LNCaP clone FGC (cell line): ENCODE results near the gene TMEM88.

Experiments
- DNase-seq: peaks from one replicate; pipeline ENCODE4 v3.0.0-alpha.2; 2011; ENCODE audit warnings: low read depth
- H3K4me3 ChIP-seq: 2 replicates; pipeline ENCODE4 v1.5.1; 2011; ENCODE audit warnings: mild to moderate bottlenecking, low read depth, low read length, control low read depth
- CTCF ChIP-seq: IDR thresholded peaks from 2 replicates; pipeline ENCODE4 v1.5.1; 2012; ENCODE audit warnings: mild to moderate bottlenecking; ENCODE audit not compliant: control insufficient read depth, insufficient read depth; ENCODE audit errors: extremely low read depth

The TMEM88 gene

DNA sequence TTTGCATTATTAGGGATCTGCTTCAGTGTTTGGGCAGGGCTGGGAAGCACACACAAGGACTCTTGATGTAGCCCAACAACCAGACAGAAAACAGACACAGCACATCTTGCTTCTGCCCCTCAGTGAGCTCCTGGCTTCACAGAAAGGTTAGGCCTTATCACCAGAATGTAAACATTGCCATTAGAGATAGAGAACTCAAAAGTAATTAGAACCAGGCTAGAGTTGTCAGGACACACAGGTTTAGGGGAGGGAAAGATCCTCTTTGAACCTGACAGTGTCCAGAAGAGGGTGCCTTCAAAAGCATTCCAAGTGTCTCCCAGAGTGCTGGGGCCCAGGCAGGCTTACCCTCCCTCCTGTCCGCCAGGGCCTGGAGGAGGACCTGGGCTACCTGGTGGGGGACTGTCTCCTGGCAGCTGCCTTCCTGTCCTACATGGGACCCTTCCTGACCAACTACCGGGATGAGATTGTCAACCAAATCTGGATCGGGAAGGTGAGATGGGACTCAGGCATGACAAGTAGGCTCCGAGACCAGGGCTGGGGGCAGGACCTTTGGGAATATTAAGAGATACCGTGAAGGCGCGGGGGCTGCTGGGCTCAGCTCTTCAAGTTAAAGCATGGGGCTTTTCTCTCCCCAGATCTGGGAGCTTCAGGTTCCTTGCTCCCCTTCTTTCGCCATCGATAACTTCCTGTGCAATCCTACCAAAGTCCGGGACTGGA, 37.8 kb upstream of the TMEM88 start:
- no peak for TF ChIP-seq CTCF
- H3K4me3 ChIP-seq, result no peak overlapping the region
- no peak for DNase-seq

- TF ChIP-seq CTCF, result no peak
- no peak for DNase-seq
These were observed 37.3 kb upstream of the TMEM88 start for GRCh38 chr17:7817643-7817964.

GRCh38 chr17:7818026-7818425, 36.8 kb upstream of the TMEM88 start:
- no peak for DNase-seq
- no peak for TF ChIP-seq CTCF
- H3K4me3 ChIP-seq, result no peak overlapping the region

More at GRCh38 chr17:7817643-7817964, 37.3 kb upstream of the TMEM88 start:
- H3K4me3 ChIP-seq, result no peak overlapping the region

DNA sequence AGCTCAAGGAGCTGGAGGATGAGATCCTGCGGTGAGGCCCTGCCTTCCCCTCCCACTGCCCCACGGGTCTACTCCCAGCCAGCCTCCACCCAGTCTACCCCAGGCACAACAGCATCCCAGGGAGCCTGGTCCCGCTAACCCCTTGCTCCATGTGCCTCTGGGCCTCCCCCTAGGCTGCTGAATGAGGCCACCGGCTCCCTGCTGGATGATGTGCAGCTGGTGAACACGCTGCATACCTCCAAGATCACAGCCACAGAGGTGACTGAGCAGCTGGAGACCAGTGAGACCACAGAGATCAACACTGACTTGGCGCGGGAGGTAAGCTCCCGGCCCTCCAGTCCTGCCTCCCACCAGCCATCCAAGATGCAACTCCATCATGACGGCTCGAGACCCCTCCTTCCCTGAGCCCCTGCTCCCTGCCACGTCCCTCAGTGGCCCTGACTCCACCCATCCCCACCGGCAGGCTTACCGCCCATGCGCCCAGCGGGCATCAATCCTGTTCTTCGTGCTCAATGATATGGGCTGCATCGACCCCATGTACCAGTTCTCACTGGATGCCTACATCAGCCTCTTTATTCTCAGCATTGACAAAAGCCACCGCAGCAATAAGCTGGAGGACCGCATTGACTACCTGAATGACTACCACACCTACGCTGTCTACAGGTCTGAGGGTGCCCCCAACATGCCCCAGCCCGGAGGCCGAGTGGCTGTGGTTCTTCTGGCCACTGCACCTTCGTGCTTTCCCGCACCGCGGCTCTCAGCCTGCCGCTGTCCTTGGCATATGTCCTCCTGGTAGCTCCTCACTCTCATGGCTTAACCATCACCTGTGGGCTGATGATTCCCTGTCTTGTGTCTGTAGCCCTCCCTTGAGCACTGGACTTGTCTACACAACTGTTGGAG, 35.9 kb upstream of the TMEM88 start:
- no peak overlapping the region for H3K4me3 ChIP-seq
- DNase-seq, result no peak
- no peak for TF ChIP-seq CTCF

- no peak for TF ChIP-seq CTCF
- no peak overlapping the region for H3K4me3 ChIP-seq
- no peak for DNase-seq
These were observed 34.6 kb upstream of the TMEM88 start for GRCh38 chr17:7820231-7820630.

DNA sequence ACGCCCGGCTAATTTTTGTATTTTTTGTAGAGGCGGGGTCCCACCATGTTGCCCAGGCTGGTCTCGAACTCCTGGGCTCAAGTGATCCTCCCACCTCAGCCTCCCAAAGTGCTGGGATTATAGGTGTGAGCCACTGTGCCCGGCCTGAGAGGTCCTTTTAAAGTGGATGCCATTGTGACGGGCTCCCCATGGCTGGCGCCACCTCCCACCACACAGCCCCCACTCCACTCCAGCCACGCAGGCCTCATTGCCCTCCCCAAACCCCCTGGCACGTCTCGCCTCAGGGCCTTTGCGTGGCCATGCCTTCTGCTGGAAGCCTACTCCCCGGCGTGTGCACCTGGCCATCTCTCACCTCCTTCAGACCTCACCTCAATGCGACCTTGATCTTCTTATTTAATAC, 32.7 kb upstream of the TMEM88 start:
- no peak for TF ChIP-seq CTCF
- DNase-seq, result no peak
- no peak overlapping the region for H3K4me3 ChIP-seq
